Thoracic aorta (tissue), 2 donors: ENCODE measurements around the gene PPM1M. TPM values are rescaled to one million over a fixed set of nuclear protein-coding genes. Genes with fewer than 3 reads are reported as not detected.

Experiments
- ATAC-seq: fragments of 150-250 bp; one replicate; pipeline ENCODE4 v1.8.0; 2017; ENCODE audit warnings: low read depth; ENCODE audit not compliant: insufficient number of reproducible peaks, low FRiP score
- DNase-seq: peaks from one replicate; pipeline ENCODE4 v3.0.0-alpha.2; 2020; ENCODE audit warnings: low spot score
- H3K27ac ChIP-seq, 2 donors: fragments of 200-600 bp; sonication (generic); 1 replicate in 1 of 2; 2 replicates in 1 of 2; pipeline ENCODE4 v1.5.1; 2016; ENCODE audit warnings: mild to moderate bottlenecking in 2 of 2, moderate library complexity in 2 of 2
- H3K27me3 ChIP-seq: fragments of 200-600 bp; sonication (generic); replicated peaks from 2 replicates; pipeline ENCODE4 v1.6.0; 2016; ENCODE audit warnings: mild to moderate bottlenecking; ENCODE audit not compliant: insufficient read depth
- H3K36me3 ChIP-seq: fragments of 200-600 bp; sonication (generic); one replicate; pipeline ENCODE4 v1.5.1; 2016
- H3K4me1 ChIP-seq, 2 donors: fragments of 200-600 bp; sonication (generic); 1 replicate in 1 of 2; 2 replicates in 1 of 2; pipeline versions ENCODE4 v1.5.1 to v1.6.0; 2016; ENCODE audit warnings: low read depth in 2 of 2, mild to moderate bottlenecking in 1 of 2; ENCODE audit not compliant: control insufficient read depth in 1 of 2
- H3K4me3 ChIP-seq: fragments of 200-600 bp; sonication (generic); 2 replicates; pipeline ENCODE4 v1.5.1; 2016; ENCODE audit warnings: mild to moderate bottlenecking
- H3K9me3 ChIP-seq: fragments of 200-600 bp; sonication (generic); 2 replicates; pipeline ENCODE4 v1.5.1; 2016
- CTCF ChIP-seq: fragments of 200-600 bp; sonication (generic); IDR thresholded peaks from one replicate; pipeline ENCODE4 v1.5.1; 2019; ENCODE audit warnings: antibody characterized with exemption
- total RNA-seq, 2 donors: library from RNA; depleted of rRNA; stranded (reverse); fragments of >200 nt; gene quantifications; one replicate each; pipeline versions ENCODE4 v1.1.0 to v1.2.3, GENCODE V29; 2016

Gene PPM1M
- total RNA-seq, 2 donors from 2014 or later = 41.6 to 51.9 TPM

GRCh38 chr3:52198643-52199608, 46.6 kb upstream of the PPM1M start:
- Histone ChIP-seq H3K36me3 (peaks cover 17% of the 10 kb centered on the region), H3K4me3 (peak overlapping the region; percentile 94), H3K27me3 (no peaks in the 10 kb centered on the region), H3K27ac (peak overlapping the region; percentile 57 to 59), H3K4me1 (peaks cover 16 to 28% of the 10 kb centered on the region in 2 donors), H3K9me3 (no peaks in the 10 kb centered on the region)
- no peak for ATAC-seq
- no peak for TF ChIP-seq CTCF
- DNase-seq = no peak

GRCh38 chr3:52200981-52201679, 44.4 kb upstream of the PPM1M start:
- Histone ChIP-seq H3K36me3 (peaks cover 37% of the 10 kb centered on the region), H3K27ac (no peak overlapping the region), H3K4me1 (peaks cover 16 to 28% of the 10 kb centered on the region in 2 donors), H3K27me3 (no peaks in the 10 kb centered on the region), H3K4me3 (no peak overlapping the region), H3K9me3 (no peaks in the 10 kb centered on the region)
- ATAC-seq (no peak), DNase-seq (no peak)
- TF ChIP-seq CTCF = no peak

- peaks cover 10 to 22% of the 10 kb centered on the region in 2 donors for H3K4me1 ChIP-seq
- no peaks in the 10 kb centered on the region for H3K27me3 ChIP-seq
- no peak for TF ChIP-seq CTCF
- H3K4me3 ChIP-seq = no peak overlapping the region
- no peak overlapping the region for H3K27ac ChIP-seq
- H3K9me3 ChIP-seq = no peaks in the 10 kb centered on the region
- ATAC-seq (no peak), DNase-seq (no peak)
- H3K36me3 ChIP-seq = peaks cover 44% of the 10 kb centered on the region
Measured at GRCh38 chr3:52202384-52203077, 43.0 kb upstream of the PPM1M start.

GRCh38 chr3:52203701-52204100, 41.9 kb upstream of the PPM1M start:
- ATAC-seq = no peak
- no peaks in the 10 kb centered on the region for H3K9me3 ChIP-seq
- H3K36me3 ChIP-seq = peaks cover 55% of the 10 kb centered on the region
- TF ChIP-seq CTCF = no peak
- no peak overlapping the region for H3K27ac ChIP-seq
- no peaks in the 10 kb centered on the region for H3K27me3 ChIP-seq
- H3K4me3 ChIP-seq = no peak overlapping the region
- H3K4me1 ChIP-seq = peaks cover 10 to 15% of the 10 kb centered on the region in 2 donors
- DNase-seq = no peak
